HEK293 (cell line): Measurements from ENCODE around the gene PRPH.

ENCODE experiments used
- HOXC10 ChIP-seq: sonication (generic); formaldehyde crosslinking; IDR thresholded peaks from 2 replicates; pipeline ENCODE4 v1.8.1; 2023; ENCODE audit warnings: mild to moderate bottlenecking, missing genetic modification reagents
- KLF17 ChIP-seq: fragments of 450-650 bp; formaldehyde crosslinking; IDR thresholded peaks from 2 replicates; pipeline ENCODE4 v1.5.1; 2016; ENCODE audit warnings: missing biosample characterization, missing genetic modification characterization
- PRDM10 ChIP-seq: fragments of 450-650 bp; formaldehyde crosslinking; IDR thresholded peaks from 2 replicates; pipeline ENCODE4 v1.5.1; 2016; ENCODE audit warnings: missing biosample characterization, missing genetic modification characterization
- TRIM28 ChIP-seq: IDR thresholded peaks from 2 replicates; pipeline ENCODE4 v1.6.1; 2011; ENCODE audit warnings: low read length, control low read depth, borderline replicate concordance
- TSHZ1 ChIP-seq: fragments of 450-650 bp; formaldehyde crosslinking; IDR thresholded peaks from 2 replicates; pipeline ENCODE4 v1.5.1; 2016; ENCODE audit warnings: missing biosample characterization, missing genetic modification characterization, borderline replicate concordance
- ZBTB17 ChIP-seq: fragments of 450-650 bp; formaldehyde crosslinking; IDR thresholded peaks from 2 replicates; pipeline ENCODE4 v1.5.1; 2016; ENCODE audit warnings: missing biosample characterization, missing genetic modification characterization
- ZNF140 ChIP-seq: fragments of 450-650 bp; formaldehyde crosslinking; IDR thresholded peaks from 2 replicates; pipeline ENCODE4 v1.5.1; 2016; ENCODE audit warnings: missing biosample characterization, missing genetic modification characterization
- ZNF148 ChIP-seq: fragments of 450-650 bp; formaldehyde crosslinking; IDR thresholded peaks from 2 replicates; pipeline ENCODE4 v1.5.0; 2017; ENCODE audit warnings: missing biosample characterization, missing genetic modification characterization, borderline replicate concordance
- ZNF280D ChIP-seq: fragments of 450-650 bp; formaldehyde crosslinking; IDR thresholded peaks from 2 replicates; pipeline ENCODE4 v1.5.1; 2016; ENCODE audit warnings: missing biosample characterization, missing genetic modification characterization
- ZNF366 ChIP-seq: fragments of 450-650 bp; formaldehyde crosslinking; conservative IDR thresholded peaks from 2 replicates; pipeline ENCODE4 v1.5.1; 2016; ENCODE audit warnings: missing biosample characterization, missing genetic modification characterization
- ZNF488 ChIP-seq: fragments of 450-650 bp; formaldehyde crosslinking; IDR thresholded peaks from 2 replicates; pipeline ENCODE4 v1.5.1; 2016; ENCODE audit warnings: missing biosample characterization, missing genetic modification characterization
- ZNF510 ChIP-seq: fragments of 450-650 bp; formaldehyde crosslinking; IDR thresholded peaks from 2 replicates; pipeline ENCODE4 v1.5.1; 2018; ENCODE audit warnings: mild to moderate bottlenecking, missing genetic modification characterization, missing biosample characterization; ENCODE audit not compliant: insufficient replicate concordance
- ZNF658 ChIP-seq: fragments of 450-650 bp; formaldehyde crosslinking; IDR thresholded peaks from 2 replicates; pipeline ENCODE4; 2016; ENCODE audit warnings: missing biosample characterization, missing genetic modification characterization
- ZNF747 ChIP-seq: fragments of 450-650 bp; formaldehyde crosslinking; IDR thresholded peaks from 2 replicates; pipeline ENCODE4 v1.5.1; 2016; ENCODE audit warnings: missing biosample characterization, missing genetic modification characterization
- ZSCAN4 ChIP-seq: fragments of 450-650 bp; formaldehyde crosslinking; IDR thresholded peaks from 2 replicates; pipeline ENCODE4 v1.5.1; 2017; ENCODE audit warnings: missing biosample characterization, missing genetic modification characterization
- ZXDB ChIP-seq: fragments of 450-650 bp; formaldehyde crosslinking; IDR thresholded peaks from 2 replicates; pipeline ENCODE4 v1.5.1; 2016; ENCODE audit warnings: missing biosample characterization, missing genetic modification characterization

The PRPH gene

GRCh38 chr12:49279706-49280159, 15.2 kb upstream of the PRPH start (continued):
- no peak for TF ChIP-seq ZNF148 (tag by site-specific recombination)
- peak; percentile 75 for TF ChIP-seq ZNF366 (tag by site-specific recombination)
- no peak for TF ChIP-seq ZNF488 (tag by site-specific recombination)
- TF ChIP-seq ZNF510 = no peak
- no peak for TF ChIP-seq ZSCAN4 (tag by site-specific recombination)
- TF ChIP-seq ZXDB (tag by site-specific recombination) = 0 out of 2 replicates have a peak, but pooled peaks have one; percentile 12
- peak; percentile 70; the same call in 1 of the 2 replicates for TF ChIP-seq TRIM28
- no peak for TF ChIP-seq ZNF140 (tag by site-specific recombination)
- TF ChIP-seq ZNF658 (tag by site-specific recombination) = no peak
- no peak for TF ChIP-seq KLF17
- TF ChIP-seq ZNF280D (tag by site-specific recombination) = no peak
- no peak for TF ChIP-seq ZNF747 (tag by site-specific recombination)
- TF ChIP-seq HOXC10 = no peak
- TF ChIP-seq TSHZ1 (tag by site-specific recombination) = no peak
- TF ChIP-seq ZBTB17 (tag by site-specific recombination) = peak; percentile 84
- TF ChIP-seq PRDM10 = peak; percentile 61
